H1 (cell line): ENCODE results near the gene LBX2. TPM values are rescaled to one million over a fixed set of nuclear protein-coding genes. Genes with fewer than 3 reads are reported as not detected.

Experiments
- CTCF ChIA-PET: fragments of 300-600 bp; sonication (Branson Sonifier 250); formaldehyde crosslinking; loops from one replicate; lab custom pipeline; 2021; ENCODE audit not compliant: partially characterized antibody; lab: Charles Lee
- POLR2A ChIA-PET: fragments of 300-600 bp; sonication (Branson Sonifier 250); formaldehyde crosslinking; loops from one replicate; lab custom pipeline; 2021; ENCODE audit warnings: inconsistent platforms; ENCODE audit not compliant: partially characterized antibody; lab: Charles Lee
- DNase-seq, 2 experiments: peaks; one replicate each; pipeline versions ENCODE4 v3.0.0 to v3.0.0-alpha.2; 2010 to 2022; ENCODE audit warnings: low spot score in 2 of 2, low read depth in 1 of 2, mixed read lengths in 1 of 2
- FAIRE-seq: peaks from 2 replicates; lab custom pipeline; 2011; peaks lifted over from hg19 to GRCh38; lab: Jason Lieb, UNC
- H2AFZ ChIP-seq: 2 replicates; pipeline ENCODE4 v1.8.1; 2012; ENCODE audit warnings: low read length, inconsistent platforms
- H2AK5ac ChIP-seq: 2 replicates; pipeline ENCODE4 v1.6.1; 2013; ENCODE audit warnings: low read depth, low read length
- H2BK120ac ChIP-seq: replicated peaks from 2 replicates; pipeline ENCODE3; 2013; ENCODE audit warnings: low read depth, low read length, inconsistent platforms
- H2BK12ac ChIP-seq: 2 replicates; pipeline ENCODE4 v1.6.1; 2013; ENCODE audit warnings: low read depth, low read length
- H2BK15ac ChIP-seq: 2 replicates; pipeline ENCODE4 v1.6.1; 2013; ENCODE audit warnings: low read length
- H2BK20ac ChIP-seq: 2 replicates; pipeline ENCODE4 v1.6.1; 2013; ENCODE audit warnings: low read length
- H2BK5ac ChIP-seq: 2 replicates; pipeline ENCODE4 v1.6.1; 2013; ENCODE audit warnings: low read depth, low read length
- H3K14ac ChIP-seq: 2 replicates; pipeline ENCODE4 v1.6.1; 2013; ENCODE audit warnings: inconsistent platforms; ENCODE audit not compliant: insufficient read length
- H3K18ac ChIP-seq: 2 replicates; pipeline ENCODE4 v1.6.1; 2013; ENCODE audit warnings: low read length; ENCODE audit errors: extremely low read depth
- H3K23ac ChIP-seq: 2 replicates; pipeline ENCODE4 v1.6.1; 2013; ENCODE audit warnings: inconsistent platforms; ENCODE audit not compliant: insufficient read length
- H3K23me2 ChIP-seq: 2 replicates; pipeline ENCODE4 v1.6.1; 2013; ENCODE audit warnings: low read depth, low read length
- H3K27ac ChIP-seq: 2 replicates; pipeline ENCODE4 v1.6.1; 2011; ENCODE audit warnings: low read depth, low read length, inconsistent platforms
- H3K27me3 ChIP-seq, 4 experiments: replicated peaks in 1 of 4; 1 replicate in 1 of 4; 2 replicates in 3 of 4; pipeline versions ENCODE4 v1.6.1 to v1.8.1; 2011 to 2013; ENCODE audit warnings: low read length in 3 of 4, mild to moderate bottlenecking in 3 of 4, inconsistent platforms in 2 of 4, mixed read lengths in 2 of 4, moderate library complexity in 1 of 4; ENCODE audit not compliant: control insufficient read depth in 3 of 4, insufficient read depth in 3 of 4; ENCODE audit errors: extremely low read depth in 1 of 4
- H3K36me3 ChIP-seq, 4 experiments: 2 replicates each; pipeline versions ENCODE4 v1.6.1 to v1.8.1; 2011 to 2013; ENCODE audit warnings: mild to moderate bottlenecking in 4 of 4, low read length in 3 of 4, moderate library complexity in 2 of 4, control low read depth in 1 of 4, inconsistent platforms in 1 of 4; ENCODE audit not compliant: insufficient read depth in 4 of 4, control insufficient read depth in 2 of 4
- H3K4ac ChIP-seq: replicated peaks from 2 replicates; pipeline ENCODE3; 2013; ENCODE audit warnings: low read length, low read depth, mixed read lengths, inconsistent platforms; ENCODE audit not compliant: insufficient read length
- H3K4me1 ChIP-seq, 4 experiments: replicated peaks in 1 of 4; 1 replicate in 1 of 4; 2 replicates in 3 of 4; pipeline versions ENCODE4 v1.6.1 to v1.8.1; 2011 to 2013; ENCODE audit warnings: low read length in 3 of 4, inconsistent platforms in 2 of 4, mixed read lengths in 1 of 4; ENCODE audit not compliant: insufficient read depth in 4 of 4, control insufficient read depth in 3 of 4
- H3K4me2 ChIP-seq, 2 experiments: 2 replicates each; pipeline versions ENCODE4 v1.6.1 to v1.8.1; 2011 to 2013; ENCODE audit warnings: low read depth in 2 of 2, low read length in 2 of 2, control low read depth in 1 of 2, inconsistent platforms in 1 of 2, mild to moderate bottlenecking in 1 of 2; ENCODE audit not compliant: insufficient read depth in 1 of 2
- H3K4me3 ChIP-seq, 4 experiments: fragments of 200-600, 300-600 bp in 1 of 4; sonication (generic), shearing (Covaris generic), sonication (Bioruptor Twin) in 1 of 4; 2 replicates each; pipeline versions ENCODE4 v1.5.1 to v1.8.1; 2011 to 2016; ENCODE audit warnings: low read length in 4 of 4, low read depth in 3 of 4, control low read depth in 2 of 4, inconsistent platforms in 2 of 4, mild to moderate bottlenecking in 2 of 4, mixed read lengths in 1 of 4, moderate library complexity in 1 of 4; ENCODE audit not compliant: insufficient read depth in 2 of 4; ENCODE audit errors: extremely low read depth in 1 of 4
- H3K56ac ChIP-seq: replicated peaks from 2 replicates; pipeline ENCODE3; 2013; ENCODE audit warnings: low read depth, mild to moderate bottlenecking, mixed read lengths, low read length, inconsistent platforms; ENCODE audit not compliant: insufficient read length
- H3K79me1 ChIP-seq: 2 replicates; pipeline ENCODE4 v1.6.1; 2013; ENCODE audit warnings: low read depth, low read length, control low read depth
- H3K79me2 ChIP-seq, 2 experiments: 2 replicates each; pipeline versions ENCODE4 v1.6.1 to v1.8.1; 2012 to 2013; ENCODE audit warnings: low read length in 2 of 2, mild to moderate bottlenecking in 2 of 2, inconsistent platforms in 1 of 2; ENCODE audit not compliant: insufficient read depth in 2 of 2, control insufficient read depth in 1 of 2
- H3K9ac ChIP-seq, 4 experiments: replicated peaks in 1 of 4; 1 replicate in 1 of 4; 2 replicates in 3 of 4; pipeline versions ENCODE4 v1.6.1 to v1.8.1; 2011 to 2013; ENCODE audit warnings: low read depth in 3 of 4, low read length in 3 of 4, control low read depth in 2 of 4, mild to moderate bottlenecking in 2 of 4, moderate library complexity in 2 of 4, inconsistent platforms in 1 of 4; ENCODE audit errors: extremely low read depth in 1 of 4
- H3K9me3 ChIP-seq, 2 experiments: 2 replicates each; pipeline versions ENCODE4 v1.6.1 to v1.8.1; 2012 to 2013; ENCODE audit warnings: mild to moderate bottlenecking in 2 of 2, moderate library complexity in 2 of 2, control low read depth in 1 of 2, inconsistent platforms in 1 of 2, low read depth in 1 of 2, low read length in 1 of 2, mixed read lengths in 1 of 2; ENCODE audit not compliant: insufficient read depth in 2 of 2
- H4K20me1 ChIP-seq, 2 experiments: replicated peaks in 1 of 2; 2 replicates each; pipeline versions ENCODE3 to v1.8.1; 2011 to 2013; ENCODE audit warnings: inconsistent platforms in 2 of 2, low read length in 2 of 2, mild to moderate bottlenecking in 1 of 2; ENCODE audit not compliant: insufficient read depth in 2 of 2, control insufficient read depth in 1 of 2
- H4K5ac ChIP-seq: 2 replicates; pipeline ENCODE4 v1.6.1; 2013; ENCODE audit warnings: low read length, low read depth, mixed read lengths, inconsistent platforms; ENCODE audit not compliant: insufficient read length
- H4K8ac ChIP-seq: 2 replicates; pipeline ENCODE4 v1.8.0; 2013; ENCODE audit warnings: mild to moderate bottlenecking, moderate library complexity, low read length, inconsistent platforms; ENCODE audit not compliant: insufficient read depth; ENCODE audit errors: extremely low read depth
- H4K91ac ChIP-seq: replicated peaks from 2 replicates; pipeline ENCODE3; 2013; ENCODE audit warnings: low read length, mixed read lengths, inconsistent platforms; ENCODE audit not compliant: insufficient read length
- ATF2 ChIP-seq: IDR thresholded peaks from 2 replicates; pipeline ENCODE4 v1.6.1; 2012; ENCODE audit warnings: low read length, inconsistent platforms
- EGR1 ChIP-seq: IDR thresholded peaks from 2 replicates; pipeline ENCODE4 v1.6.1; 2011; ENCODE audit warnings: low read depth, low read length, borderline replicate concordance
- EZH2 ChIP-seq: fragments of 200-600 bp; sonication (generic); IDR thresholded peaks from 2 replicates; pipeline ENCODE4 v1.7.1; 2012; ENCODE audit warnings: low read depth, mild to moderate bottlenecking, moderate library complexity, low read length, inconsistent platforms; ENCODE audit not compliant: severe bottlenecking
- JUN ChIP-seq: IDR thresholded peaks from 2 replicates; pipeline ENCODE4 v1.6.1; 2011; ENCODE audit warnings: low read depth, mild to moderate bottlenecking, improper control_type of control experiment, low read length
- MAFK ChIP-seq: IDR thresholded peaks from 2 replicates; pipeline ENCODE4 v1.6.1; 2012; ENCODE audit warnings: low read depth, mild to moderate bottlenecking, improper control_type of control experiment, low read length
- NRF1 ChIP-seq: IDR thresholded peaks from 2 replicates; pipeline ENCODE4 v1.6.1; 2011; ENCODE audit warnings: mild to moderate bottlenecking, low read depth, low read length, improper control_type of control experiment
- SP1 ChIP-seq: IDR thresholded peaks from 2 replicates; pipeline ENCODE4 v1.6.1; 2011; ENCODE audit warnings: low read depth, low read length
- SUZ12 ChIP-seq: fragments of 200-600 bp; sonication (generic); IDR thresholded peaks from 2 replicates; pipeline ENCODE4 v1.6.1; 2012; ENCODE audit warnings: mild to moderate bottlenecking, inconsistent platforms, low read length, moderate library complexity, mixed read lengths
- YY1 ChIP-seq: IDR thresholded peaks from 2 replicates; pipeline ENCODE4 v1.6.1; 2011; ENCODE audit warnings: low read depth, mild to moderate bottlenecking, low read length
- WGBS, 2 experiments: shearing (Covaris generic) in 1 of 2; methylation state at CpG; one replicate each; pipeline versions ENCODE4 v1.1.6 to v1.1.7; 2013 to 2015; ENCODE audit warnings: low lambda C conversion rate in 2 of 2, mixed read lengths in 2 of 2, inconsistent platforms in 1 of 2, low coverage in 1 of 2, missing lambda C conversion rate in 1 of 2; ENCODE audit not compliant: insufficient replicate concordance in 2 of 2, insufficient coverage in 1 of 2, insufficient read length in 1 of 2; ENCODE audit errors: extremely low coverage in 1 of 2, missing lambda C conversion rate in 1 of 2; 5-methylcytosine and 5-hydroxymethylcytosine counted together
- polyA plus RNA-seq, 7 experiments: library from polyadenylated mRNA; depleted of rRNA in 3 of 7; stranded (reverse) in 5 of 7; unstranded in 2 of 7; fragments of >200 nt in 5 of 7; fragments of 200-250 nt in 2 of 7; gene quantifications; 1 replicate in 5 of 7; 2 replicates in 1 of 7; 4 replicates in 1 of 7; pipeline versions ENCODE4 v1.2.1 to v1.2.3, GENCODE V29; 2011 to 2013; ENCODE audit warnings: missing spikeins in 2 of 7, mixed read lengths in 2 of 7
- total RNA-seq: library from RNA; stranded (reverse); fragmentation: NEBNext Ultra II Directional; extraction: Animal tissue kit (Norgen Biotek cat#: 25700); gene quantifications from 2 replicates; pipeline ENCODE4 v1.2.1, GENCODE V29; 2021

The LBX2 gene
- total and polyA plus RNA-seq, 2 of the 8 experiments (the other 6 are each of a cell fraction or from before 2014, with no cell fraction given): 0.27 TPM; not detected in 1

DNA sequence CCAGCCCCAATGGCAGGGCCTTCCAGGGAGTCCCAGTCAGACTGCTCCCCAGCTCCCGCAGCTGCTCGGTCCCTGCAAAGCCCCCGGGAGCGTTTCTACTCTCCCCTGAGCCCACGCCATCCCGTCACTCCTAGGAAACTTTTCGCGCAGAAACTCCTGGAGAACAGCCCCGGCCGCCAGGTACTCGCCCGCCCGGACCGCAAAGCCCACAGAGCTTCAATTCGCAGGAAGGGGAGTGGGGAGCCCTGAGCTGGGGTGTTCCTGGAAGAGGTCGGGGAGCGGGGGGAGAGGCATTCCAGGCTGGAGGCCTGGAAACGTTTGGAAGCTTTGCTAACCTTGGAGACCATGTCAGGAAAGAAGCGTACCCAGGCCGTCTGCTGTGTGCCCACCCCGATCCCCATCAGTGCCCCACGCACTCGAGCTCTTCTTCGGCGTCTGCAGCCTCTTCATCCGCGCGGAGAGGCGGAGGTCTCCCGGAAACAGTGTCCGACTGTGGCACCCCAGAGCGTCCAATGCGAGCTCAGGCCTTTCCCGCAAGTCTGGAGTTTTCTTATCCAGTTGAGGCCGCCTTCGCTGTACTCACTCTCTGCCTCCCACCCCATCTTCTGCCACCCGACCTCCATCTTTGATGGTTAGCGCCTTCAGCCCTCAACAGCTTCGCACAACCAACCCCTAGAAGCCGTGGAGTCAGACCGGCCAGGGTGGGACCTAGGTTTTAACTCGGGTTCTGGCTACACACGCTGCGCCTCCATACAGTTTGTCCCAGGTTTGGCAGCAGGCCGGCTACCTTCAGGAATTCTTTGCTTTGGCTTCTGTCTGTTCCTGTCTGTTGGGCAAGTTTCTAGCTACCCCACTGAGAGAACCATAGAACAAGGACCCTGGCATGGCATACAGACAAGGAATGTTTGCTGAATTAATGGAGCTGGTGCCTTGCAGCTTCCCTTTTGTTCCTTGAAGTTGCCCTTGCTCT, 4.4 kb upstream of the LBX2 start:
- Histone ChIP-seq H3K4me2 (peak overlapping the region; percentile 78 to 88), H3K9ac (no peak overlapping the region; a peak in 2 of 7 replicates)
- no peak for FAIRE-seq
- TF ChIP-seq NRF1 (no peak), EGR1 (no peak), ATF2 (no peak), SUZ12 (peak; percentile 28), EZH2 (peak; percentile 68), MAFK (no peak), YY1 (peak; percentile 30; the same call in 1 of the 2 replicates), JUN (no peak), SP1 (no peak)

More for the DNA sequence above, 4.4 kb upstream of the LBX2 start:
- Histone ChIP-seq H3K36me3 (peaks cover 0 to 9% (median 4%) of the 10 kb centered on the region in 4 experiments; a peak in 6 of 8 replicates), H3K56ac (no peak overlapping the region), H3K9me3 (no peaks in the 10 kb centered on the region), H4K91ac (peak overlapping the region; percentile 12), H3K79me1 (no peaks in the 10 kb centered on the region), H2BK120ac (no peak overlapping the region), H4K20me1 (peaks cover 0 to 12% of the 10 kb centered on the region in 2 experiments), H4K8ac (no peak overlapping the region; the same call in none of the 2 replicates), H2BK5ac (no peak overlapping the region), H2BK20ac (no peak overlapping the region), H4K5ac (no peak overlapping the region), H3K23me2 (peaks cover 34% of the 10 kb centered on the region), H2BK12ac (no peak overlapping the region), H3K4me1 (peaks cover 10 to 53% (median 36%) of the 10 kb centered on the region in 4 experiments), H3K27me3 (peaks cover 58 to 81% (median 79%) of the 10 kb centered on the region in 4 experiments), H3K4ac (no peak overlapping the region), H3K27ac (no peak overlapping the region), H3K79me2 (peaks cover 0 to 3% of the 10 kb centered on the region in 2 experiments; a peak in 1 of 4 replicates), H3K23ac (no peak overlapping the region), H2AK5ac (no peak overlapping the region; the same call in 1 of the 2 replicates), H2BK15ac (no peak overlapping the region; the same call in 1 of the 2 replicates), H2AFZ (no peak overlapping the region), H3K14ac (no peak overlapping the region), H3K4me3 (peak overlapping the region; percentile 36 to 65 (median 54)), H3K18ac (peak overlapping the region; percentile 32)
- peak in 1 of 2 experiments; percentile 67 for DNase-seq
- POLR2A ChIA-PET: interaction anchor here (0.6 to 9.4 kb wide), 18 partner anchors 8 to 84 kb away, joined by 3 to 73 read pairs (median 6); partner anchors contain the start of genes AUP1, CCDC142, DQX1 and HTRA2
- 9% methylated on average over 45 of the region's 45 CpGs; no CpG with 5 or more reads in 1 of the 2 experiments for WGBS, 2 experiments
- CTCF ChIA-PET: interaction anchor here (0.8 to 3.5 kb wide), 20 partner anchors 10 to 112 kb away, joined by 3 to 20 read pairs (median 3); partner anchors contain the start of genes CCDC142, DQX1, INO80B and TLX2
